HCT116 (cell line): ENCODE results near the gene SYCE3. TPM values are rescaled to one million over a fixed set of nuclear protein-coding genes. Genes with fewer than 3 reads are reported as not detected.

Experiments used
- ATAC-seq: fragments of 200-7000 bp; cut with Tn5 transposase; 2 replicates; pipeline ENCODE4 v1.9.1; 2020; ENCODE audit warnings: mild to moderate bottlenecking, moderate library complexity
- BruUV-seq: library from RNA; stranded (reverse); fragments of 400-500 nt; replicated peaks from 2 replicates; lab custom pipeline; 2021; lab: Mats Ljungman, UMichigan
- CTCF ChIA-PET: fragments of 300-600 bp; sonication (Branson Sonifier 250); formaldehyde crosslinking; loops from one replicate; lab custom pipeline; 2021; ENCODE audit warnings: antibody characterized with exemption; lab: Charles Lee
- POLR2A ChIA-PET: fragments of 300-600, 350-600 bp; sonication (Branson Sonifier 250); formaldehyde crosslinking; loops from one replicate; lab custom pipeline; 2021; ENCODE audit warnings: antibody characterized with exemption; lab: Charles Lee
- RAD21 ChIA-PET, 2 experiments: fragments of 300-600 bp; sonication (Branson Sonifier 250); formaldehyde crosslinking; loops; one replicate each; lab custom pipeline; 2023; ENCODE audit warnings: low total read pairs in 2 of 2; ENCODE audit not compliant: uncharacterized antibody in 2 of 2, unreplicated experiment in 2 of 2, low non-redundant PET in 1 of 2; lab: Charles Lee
- DNase-seq: peaks from one replicate; pipeline ENCODE4 v3.0.0-alpha.2; 2010; ENCODE audit warnings: low read depth, low spot score
- H2AFZ ChIP-seq: fragments of 200-600 bp; shearing (Covaris generic), sonication (generic); 2 replicates; pipeline ENCODE4 v1.6.1; 2017; ENCODE audit warnings: low read depth, mixed run types, mixed read lengths, antibody characterized with exemption, low read length; ENCODE audit not compliant: poor library complexity, severe bottlenecking
- H3K27ac ChIP-seq: 2 replicates; pipeline ENCODE4 v1.5.1; 2012; ENCODE audit warnings: low read depth, low read length
- H3K27me3 ChIP-seq: fragments of 200-600 bp; sonication (generic); 2 replicates; pipeline ENCODE4 v1.6.1; 2016; ENCODE audit warnings: mixed run types, low read length, mixed read lengths; ENCODE audit not compliant: insufficient read depth
- H3K36me3 ChIP-seq, 2 experiments: fragments of 200-500 bp in 1 of 2; fragments of 200-600 bp in 1 of 2; sonication (Bioruptor generic) in 1 of 2; sonication (generic) in 1 of 2; 2 replicates each; pipeline versions ENCODE4 v1.5.1 to v1.6.1; 2014 to 2016; ENCODE audit warnings: low read length in 2 of 2, inconsistent platforms in 1 of 2, mixed read lengths in 1 of 2, mixed run types in 1 of 2; ENCODE audit not compliant: insufficient read depth in 2 of 2, control insufficient read depth in 1 of 2
- H3K4me1 ChIP-seq, 2 experiments: fragments of 200-600 bp in 1 of 2; sonication (generic) in 1 of 2; 2 replicates each; pipeline versions ENCODE4 v1.5.1 to v1.6.1; 2012 to 2017; ENCODE audit warnings: low read length in 2 of 2, inconsistent platforms in 1 of 2, mild to moderate bottlenecking in 1 of 2, mixed read lengths in 1 of 2, mixed run types in 1 of 2, moderate library complexity in 1 of 2; ENCODE audit not compliant: insufficient read depth in 2 of 2, control insufficient read depth in 1 of 2
- H3K4me2 ChIP-seq: fragments of 200-600 bp; sonication (generic); 2 replicates; pipeline ENCODE4 v1.6.1; 2017; ENCODE audit warnings: mixed run types, low read length, mixed read lengths
- H3K4me3 ChIP-seq, 2 experiments: fragments of 200-600 bp in 1 of 2; sonication (generic) in 1 of 2; replicated peaks in 1 of 2; 2 replicates each; pipeline ENCODE4 v1.5.1; 2011 to 2016; ENCODE audit warnings: low read length in 2 of 2, control low read depth in 1 of 2, low read depth in 1 of 2, mild to moderate bottlenecking in 1 of 2, mixed read lengths in 1 of 2, mixed run types in 1 of 2
- H3K79me2 ChIP-seq: fragments of 200-600 bp; sonication (generic); 2 replicates; pipeline ENCODE4 v1.6.1; 2017; ENCODE audit warnings: mild to moderate bottlenecking, mixed run types, low read length, moderate library complexity, mixed read lengths; ENCODE audit not compliant: insufficient read depth
- H3K9ac ChIP-seq: fragments of 200-600 bp; sonication (generic); 2 replicates; pipeline ENCODE4 v1.6.1; 2016; ENCODE audit warnings: low read length, mixed read lengths
- H3K9me2 ChIP-seq: fragments of 200-600 bp; sonication (generic), shearing (Covaris generic); 2 replicates; pipeline ENCODE4 v1.6.1; 2017; ENCODE audit warnings: mixed run types, mild to moderate bottlenecking, moderate library complexity; ENCODE audit not compliant: insufficient read depth
- H3K9me3 ChIP-seq, 2 experiments: fragments of 200-500 bp in 1 of 2; fragments of 200-600 bp in 1 of 2; sonication (Bioruptor generic) in 1 of 2; sonication (generic) in 1 of 2; 2 replicates each; pipeline ENCODE4 v1.6.1; 2014 to 2017; ENCODE audit warnings: low read length in 2 of 2, mixed read lengths in 2 of 2, inconsistent platforms in 1 of 2, low read depth in 1 of 2, mild to moderate bottlenecking in 1 of 2, mixed run types in 1 of 2, moderate library complexity in 1 of 2; ENCODE audit not compliant: control insufficient read depth in 1 of 2, insufficient read depth in 1 of 2
- H4K20me1 ChIP-seq: fragments of 200-600 bp; sonication (generic), shearing (Covaris generic); 2 replicates; pipeline ENCODE4 v1.6.1; 2017; ENCODE audit warnings: mixed run types, mild to moderate bottlenecking, moderate library complexity; ENCODE audit not compliant: insufficient read depth
- ATF3 ChIP-seq: IDR thresholded peaks from 2 replicates; pipeline ENCODE4 v1.6.1; 2012
- CBX3 ChIP-seq: IDR thresholded peaks from 2 replicates; pipeline ENCODE4 v1.6.1; 2012; ENCODE audit warnings: low read depth
- CEBPB ChIP-seq: IDR thresholded peaks from 2 replicates; pipeline ENCODE4 v1.6.1; 2012; ENCODE audit warnings: low read depth
- EGR1 ChIP-seq: IDR thresholded peaks from 2 replicates; pipeline ENCODE4 v1.6.1; 2012; ENCODE audit warnings: low read depth
- ELF1 ChIP-seq: IDR thresholded peaks from 2 replicates; pipeline ENCODE4 v1.6.1; 2012; ENCODE audit warnings: low read depth, borderline replicate concordance
- EZH2 ChIP-seq: fragments of 200-600 bp; sonication (generic); IDR thresholded peaks from 2 replicates; pipeline ENCODE4 v1.6.1; 2017; ENCODE audit warnings: antibody characterized with exemption, mixed run types
- FOSL1 ChIP-seq: IDR thresholded peaks from 2 replicates; pipeline ENCODE4 v1.6.1; 2012; ENCODE audit warnings: low read depth
- MAX ChIP-seq: IDR thresholded peaks from 2 replicates; pipeline ENCODE4 v1.6.1; 2012
- POLR2A ChIP-seq: IDR thresholded peaks from 2 replicates; pipeline ENCODE4 v1.7.0; 2011; ENCODE audit warnings: borderline replicate concordance; ENCODE audit not compliant: insufficient read depth, insufficient read length; ENCODE audit errors: extremely low read depth
- SIN3A ChIP-seq: IDR thresholded peaks from 2 replicates; pipeline ENCODE4 v1.6.1; 2012; ENCODE audit warnings: low read depth
- SP1 ChIP-seq: IDR thresholded peaks from 2 replicates; pipeline ENCODE4 v1.6.1; 2012; ENCODE audit warnings: low read depth
- SRF ChIP-seq: IDR thresholded peaks from 2 replicates; pipeline ENCODE4 v1.6.1; 2012; ENCODE audit warnings: low read depth
- TCF7L2 ChIP-seq: IDR thresholded peaks from 2 replicates; pipeline ENCODE4 v1.7.0; 2011; ENCODE audit warnings: borderline replicate concordance, inconsistent platforms; ENCODE audit not compliant: insufficient read depth, insufficient read length; ENCODE audit errors: extremely low read depth
- ZBTB33 ChIP-seq: IDR thresholded peaks from 2 replicates; pipeline ENCODE4 v1.6.1; 2011; ENCODE audit warnings: mild to moderate bottlenecking, low read length, moderate library complexity; ENCODE audit not compliant: insufficient replicate concordance; ENCODE audit errors: extremely low read depth
- ZFX ChIP-seq: fragments of 450-650 bp; IDR thresholded peaks from 2 replicates; pipeline ENCODE4 v1.6.1; 2017
- ZNF274 ChIP-seq: fragments of 200-500 bp; sonication (Bioruptor generic); IDR thresholded peaks from 2 replicates; pipeline ENCODE4 v1.6.1; 2014; ENCODE audit warnings: mild to moderate bottlenecking, low read depth, low read length, inconsistent platforms
- intact Hi-C: fragments of 100-400 bp; cut with micrococcal nuclease; formaldehyde crosslinking; loops from 2 replicates; pipeline ENCODE4 v1.10.0; 2022
- total RNA-seq: library from RNA; stranded (reverse); gene quantifications from one replicate; pipeline ENCODE4 v1.2.1, GENCODE V29; 2021; ENCODE audit not compliant: unreplicated experiment

Gene SYCE3
- total RNA-seq, 1 experiment from 2014 or later: not detected

GRCh38 chr22:50516068-50516467 is 46.7 kb downstream of the SYCE3 start:
- Histone ChIP-seq H3K4me2 (no peak overlapping the region), H2AFZ (no peak overlapping the region)
- TF ChIP-seq ZBTB33 (no peak), SIN3A (no peak), MAX (no peak), TCF7L2 (no peak), SRF (no peak), EGR1 (no peak), FOSL1 (no peak), EZH2 (no peak), SP1 (no peak), ZFX (no peak), CEBPB (no peak), ZNF274 (no peak), ATF3 (no peak), CBX3 (no peak), POLR2A (no peak), ELF1 (no peak)
- TF ChIP-seq, all 23 proteins: peak for 0
- no peak for DNase-seq
- ChIA-PET CTCF (no interaction called here), RAD21 (no interaction called here), POLR2A (no interaction called here)
- ATAC-seq: no peak
- Histone ChIP-seq H3K36me3 (peaks cover 7 to 26% of the 10 kb centered on the region in 2 experiments; a peak in 2 of 4 replicates), H3K4me1 (no peaks in the 10 kb centered on the region), H3K9me3 (no peaks in the 10 kb centered on the region), H3K4me3 (no peak overlapping the region), H3K9me2 (no peaks in the 10 kb centered on the region), H4K20me1 (no peaks in the 10 kb centered on the region), H3K79me2 (peaks cover 57% of the 10 kb centered on the region), H3K27me3 (no peaks in the 10 kb centered on the region), H3K27ac (no peak overlapping the region), H3K9ac (no peak overlapping the region)
- no TSS peak for BruUV-seq
- intact Hi-C loops: no loop called here
